Left renal cortex interstitium (tissue), 4 donors: ENCODE data around the gene PLXDC1. TPM values are rescaled to one million over a fixed set of nuclear protein-coding genes. Genes with fewer than 3 reads are reported as not detected.

Source experiments
- DNase-seq, 4 donors: peaks; one replicate each; pipeline ENCODE4 v3.0.0-alpha.2; 2013; ENCODE audit warnings: low read depth in 4 of 4, low spot score in 2 of 4, missing footprints in 1 of 4
- polyA plus RNA-seq, 4 donors: library from polyadenylated mRNA; unstranded; fragments of 120-200 nt; gene quantifications; one replicate each; pipeline ENCODE4 v1.2.1, GENCODE V29; 2013; ENCODE audit not compliant: insufficient read length in 4 of 4

Gene PLXDC1
- polyA plus RNA-seq, 4 donors = 5.5 to 8.8 (median 7.9) TPM

DNA sequence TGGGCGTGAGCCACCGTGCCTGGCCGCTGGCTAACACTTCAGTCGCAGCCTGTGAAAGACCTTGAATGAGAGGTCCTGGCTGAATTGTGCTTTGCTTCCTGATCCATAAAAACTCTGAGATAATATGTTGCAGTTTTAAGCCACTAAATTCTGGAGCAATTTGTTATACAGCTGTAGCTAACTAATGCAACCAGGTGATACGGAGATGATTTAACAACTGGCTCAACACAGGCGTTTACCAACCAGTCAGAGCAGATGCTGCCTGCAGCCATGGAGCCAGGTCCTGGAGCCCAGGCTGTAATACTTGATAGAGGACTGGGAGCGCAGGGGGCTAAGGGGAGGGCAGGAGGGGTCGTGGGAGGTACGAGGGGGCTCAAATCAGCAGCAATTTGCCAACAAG lies 50.9 kb downstream of the PLXDC1 start:
- DNase-seq = no peak

DNA sequence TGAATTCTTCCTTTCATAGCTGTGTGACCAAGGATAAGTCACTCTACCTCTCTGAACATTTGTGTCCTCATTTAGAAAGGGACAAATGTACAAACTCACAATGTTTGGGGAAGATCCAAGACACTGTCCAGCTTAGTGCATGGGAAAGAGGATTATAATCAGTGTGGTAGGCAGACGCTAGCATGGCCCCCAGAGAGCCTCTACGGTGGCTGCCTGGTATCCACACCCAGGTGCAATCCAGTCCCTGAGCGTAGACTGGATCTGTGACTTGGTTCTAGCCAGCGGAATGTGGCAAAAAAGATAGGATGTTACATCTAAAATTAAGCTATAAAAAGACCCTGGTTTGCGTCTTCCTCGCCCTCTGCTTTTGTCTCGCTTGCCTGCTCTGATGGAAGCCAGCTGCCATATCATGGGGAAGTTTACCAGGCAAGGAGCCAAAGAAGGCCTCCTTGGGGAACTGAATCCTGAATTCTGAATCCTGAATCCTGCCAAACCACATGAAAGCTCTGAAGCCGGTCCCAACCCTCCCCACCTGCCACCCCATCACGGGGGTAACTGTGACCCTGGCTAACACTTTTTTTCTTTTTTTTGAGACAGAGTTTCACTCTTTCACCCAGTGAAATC lies 51.7 kb downstream of the PLXDC1 start:
- peak; percentile 68 to 85 (median 70) for DNase-seq

DNA sequence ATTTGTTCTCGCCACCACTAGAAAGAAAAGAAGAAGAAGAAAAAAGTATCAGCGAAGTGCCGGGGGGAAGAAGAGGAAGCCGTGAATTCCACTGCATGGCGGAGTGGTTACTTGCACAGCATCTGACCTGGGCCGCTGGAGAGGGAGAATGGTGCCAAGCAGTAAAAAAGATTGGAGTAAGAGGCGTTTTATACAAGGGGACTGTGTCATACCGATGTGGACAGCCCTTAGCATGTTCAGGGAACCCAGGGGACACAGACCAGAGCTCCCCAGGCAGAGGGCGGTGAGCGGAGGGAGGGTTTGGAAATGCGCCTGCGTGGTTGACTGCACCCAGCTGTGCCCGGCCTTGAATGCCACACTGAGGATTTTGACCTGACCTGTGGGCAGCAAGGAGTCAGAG lies 52.8 kb downstream of the PLXDC1 start:
- DNase-seq = no peak

DNA sequence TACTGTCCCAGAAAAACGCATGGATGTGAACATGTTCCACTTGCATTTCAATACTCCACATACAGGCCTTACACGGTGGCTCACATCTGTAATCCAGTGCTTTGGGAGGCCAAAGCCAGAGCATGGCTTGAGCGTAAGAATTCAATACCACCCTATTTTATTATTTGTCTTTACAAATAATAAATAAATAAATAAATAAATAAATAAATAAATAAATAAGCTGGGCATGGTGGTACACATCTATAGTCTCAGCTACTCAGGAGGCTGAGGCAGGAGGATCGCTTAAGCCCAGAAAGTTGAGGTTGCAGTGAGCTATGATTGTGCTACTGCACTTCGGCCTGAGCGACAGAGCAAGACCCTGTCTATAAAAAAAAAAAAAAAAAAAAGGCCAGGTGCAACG lies 53.9 kb downstream of the PLXDC1 start:
- no peak for DNase-seq

DNA sequence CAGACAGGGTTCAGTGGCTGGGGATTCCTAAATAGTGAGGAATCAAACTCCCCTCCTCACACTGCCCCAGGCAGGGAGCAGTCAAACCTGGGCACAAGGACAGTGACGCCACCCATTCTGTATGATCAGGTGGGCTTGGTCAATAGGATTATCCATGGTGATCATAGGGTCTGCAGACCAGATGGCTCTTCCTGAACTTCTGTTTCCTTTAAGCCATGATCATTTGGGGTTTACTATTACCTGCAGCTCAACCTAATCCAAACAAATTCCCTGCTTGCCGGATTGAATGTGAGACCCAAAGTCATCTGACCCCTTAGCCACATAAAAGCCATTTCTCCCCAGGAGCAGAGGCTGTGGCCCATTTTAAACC lies 54.3 kb downstream of the PLXDC1 start:
- DNase-seq = no peak

DNA sequence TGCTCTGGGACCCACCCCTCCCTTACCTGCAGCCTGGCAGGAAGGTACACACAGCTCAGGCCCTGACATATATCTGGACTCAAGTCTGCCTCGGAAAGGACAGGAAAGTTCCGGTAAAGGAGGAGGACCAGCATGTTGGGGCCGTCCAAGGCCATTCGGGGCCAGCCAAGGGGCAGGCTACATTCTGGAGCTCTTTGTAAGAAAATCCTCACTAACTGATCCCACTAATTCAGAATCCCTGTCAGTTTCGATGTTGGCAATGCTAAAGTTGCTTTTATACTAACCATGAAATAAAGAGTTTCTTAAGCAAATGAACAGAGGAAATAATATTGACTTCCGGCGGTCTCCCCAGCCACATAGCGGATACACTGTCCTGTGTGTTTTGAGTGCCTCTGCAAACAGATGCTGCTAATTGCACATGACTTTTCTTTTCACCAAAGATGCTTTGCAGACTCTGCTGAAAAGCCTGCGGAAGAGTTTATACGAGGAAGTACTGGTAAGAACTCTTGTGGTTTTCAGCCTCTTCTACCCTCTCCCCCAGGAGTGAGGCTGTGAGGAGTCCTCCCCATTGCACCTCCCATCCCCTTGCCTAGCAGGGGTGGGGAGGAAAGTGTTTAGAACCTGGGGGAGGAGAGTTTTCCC lies 54.8 kb downstream of the PLXDC1 start:
- no peak for DNase-seq

DNA sequence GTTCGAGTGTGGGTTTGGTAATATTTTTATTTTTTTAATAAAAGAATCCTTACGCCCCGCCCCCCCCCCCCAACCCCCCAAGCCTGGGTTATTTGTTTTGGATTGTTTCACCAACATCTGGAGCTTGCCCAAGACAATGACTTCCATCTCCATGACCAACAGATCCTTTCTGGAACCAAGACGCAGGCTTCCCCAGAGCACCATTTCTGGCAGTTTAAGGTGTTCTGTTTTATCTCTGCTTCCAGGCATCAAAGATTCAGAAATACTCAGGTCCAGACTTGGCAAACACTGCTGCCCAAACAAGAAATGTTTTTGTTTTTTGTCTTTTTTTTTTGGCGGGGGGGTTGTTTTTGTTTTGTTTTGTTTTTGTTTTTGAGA lies 56.1 kb downstream of the PLXDC1 start:
- DNase-seq = no peak

DNA sequence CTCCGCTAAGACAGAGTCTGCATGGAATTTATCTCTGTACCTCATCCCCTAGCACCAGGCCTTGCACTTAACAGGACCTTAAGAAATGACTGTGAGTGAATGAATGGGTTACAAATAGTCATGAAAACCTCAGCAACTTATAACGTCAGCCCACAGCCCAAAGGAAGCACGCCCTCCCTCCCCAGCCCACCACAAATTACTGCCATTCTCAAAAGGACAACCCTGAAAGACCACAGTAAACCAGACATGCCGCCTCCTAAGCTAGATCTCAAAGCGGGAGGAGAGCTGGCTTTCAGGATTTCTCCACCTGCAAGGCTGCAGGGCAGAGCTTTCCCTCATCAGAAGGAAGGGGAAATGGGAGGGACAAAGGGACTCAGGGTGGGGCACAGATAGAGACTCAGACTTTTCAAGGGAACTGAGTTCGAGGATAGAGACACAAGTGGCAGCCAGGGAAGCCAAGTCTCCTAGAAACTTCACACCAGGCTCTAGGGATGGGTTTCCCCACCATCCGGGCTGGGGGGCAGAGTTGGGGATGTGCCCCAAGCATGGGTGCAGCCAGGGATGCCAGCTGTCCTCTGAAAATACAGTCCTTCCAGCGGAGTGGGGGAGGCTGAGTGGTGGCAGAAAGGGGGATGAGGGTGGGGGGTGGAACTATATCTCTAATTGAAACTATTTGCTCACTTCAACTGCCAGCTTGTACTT lies 56.7 kb downstream of the PLXDC1 start:
- no peak for DNase-seq

DNA sequence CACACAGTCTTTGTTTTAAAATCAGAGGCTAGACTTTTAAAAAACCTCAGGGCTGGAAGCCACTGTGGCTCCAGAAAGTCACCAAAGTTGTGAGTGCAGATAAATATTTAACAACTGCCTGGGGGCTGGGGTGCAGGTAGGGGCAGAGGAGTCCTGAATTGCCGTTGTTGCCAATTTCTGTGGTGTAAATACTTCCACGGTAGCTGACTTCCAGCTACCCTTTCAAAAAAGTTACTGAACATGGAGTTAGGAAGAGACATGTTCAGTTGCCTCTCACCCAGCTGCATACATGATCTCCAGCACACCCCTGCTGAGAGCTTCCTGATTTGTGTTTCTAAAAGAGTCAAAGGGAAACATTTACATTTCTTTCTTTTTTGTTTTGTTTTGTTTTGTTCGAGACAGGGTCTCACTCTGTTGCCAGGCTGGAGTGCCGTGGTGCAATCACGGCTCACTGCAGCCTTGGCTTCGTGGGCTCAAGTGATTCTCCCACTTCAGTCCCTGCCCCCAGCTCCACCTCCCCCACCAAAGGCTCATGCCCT lies 58.7 kb downstream of the PLXDC1 start:
- DNase-seq = no peak

DNA sequence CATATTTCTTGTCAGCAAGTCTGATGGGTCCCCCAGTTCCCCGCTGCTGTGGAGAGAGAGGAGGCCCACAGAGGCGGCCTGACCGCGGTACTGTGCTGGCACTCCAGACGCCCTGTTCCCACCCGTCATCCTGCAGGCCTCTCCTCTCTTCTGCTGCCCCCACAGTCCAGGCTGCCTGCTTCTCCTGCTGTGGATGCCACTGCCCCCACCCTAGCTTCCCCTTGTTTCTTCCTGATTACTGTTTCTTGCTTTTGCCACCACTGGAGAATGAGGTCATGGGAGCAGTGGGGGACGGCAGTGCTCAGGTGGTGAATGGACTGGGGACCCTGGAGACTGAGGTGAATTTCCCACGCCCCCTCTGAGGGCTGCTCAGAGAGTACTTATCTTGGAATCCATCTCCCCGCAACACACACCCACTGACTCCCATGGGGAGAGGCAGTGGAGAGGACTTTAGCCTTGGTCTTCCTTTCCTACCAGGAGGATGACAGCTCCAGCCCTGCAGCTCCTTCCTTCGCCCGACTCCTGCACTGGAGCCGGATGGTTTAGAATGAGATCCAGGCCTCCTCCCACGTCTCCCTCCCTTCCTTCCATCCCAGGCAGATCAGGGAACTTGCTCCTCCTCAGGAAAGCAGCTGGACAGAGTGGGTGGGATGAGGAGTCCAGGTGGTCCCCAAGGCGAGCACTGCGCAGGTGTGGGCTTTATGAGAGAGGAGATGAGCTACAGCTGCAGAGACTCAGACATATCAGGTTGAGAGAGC lies 60.4 kb downstream of the PLXDC1 start:
- no peak for DNase-seq

DNA sequence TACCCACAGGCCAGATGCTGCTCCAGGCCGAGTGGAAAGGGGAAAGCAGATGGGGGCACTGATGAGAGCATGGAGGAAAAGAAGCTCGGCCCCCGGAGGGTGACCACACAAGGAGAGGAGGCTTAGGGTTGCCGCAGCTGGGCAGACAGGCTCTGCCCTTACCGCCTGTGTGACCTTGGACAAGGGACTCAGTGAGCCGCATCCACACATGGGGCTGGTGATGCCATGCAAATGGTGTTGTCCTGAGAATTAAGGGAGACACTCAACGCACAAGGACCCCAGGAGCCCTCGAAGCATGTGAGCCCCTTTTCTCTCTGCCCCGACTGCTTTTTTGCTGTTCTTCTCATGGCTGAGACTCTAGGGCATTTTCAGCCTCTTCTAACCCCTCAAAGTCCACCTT lies 61.0 kb downstream of the PLXDC1 start:
- no peak for DNase-seq

DNA sequence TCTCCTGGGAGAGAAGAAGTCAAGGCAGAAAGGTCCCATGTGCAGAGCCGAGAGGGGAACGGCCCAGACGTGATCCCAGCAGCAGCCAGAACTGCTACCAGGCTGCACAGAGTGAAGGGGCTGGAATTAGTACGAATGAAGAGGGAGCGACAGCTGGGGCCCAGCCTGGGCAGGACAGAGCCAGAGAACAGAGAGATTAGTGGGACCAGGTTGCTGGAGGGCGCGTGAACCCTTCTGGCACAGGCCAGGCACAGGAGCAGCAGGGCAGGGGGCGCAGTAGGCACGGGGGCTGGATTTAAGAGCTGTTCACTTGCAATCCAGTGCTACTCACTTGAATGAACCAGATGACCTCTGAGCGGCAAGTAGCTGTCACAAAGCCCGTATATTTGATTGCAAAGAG lies 66.9 kb downstream of the PLXDC1 start:
- DNase-seq = no peak

DNA sequence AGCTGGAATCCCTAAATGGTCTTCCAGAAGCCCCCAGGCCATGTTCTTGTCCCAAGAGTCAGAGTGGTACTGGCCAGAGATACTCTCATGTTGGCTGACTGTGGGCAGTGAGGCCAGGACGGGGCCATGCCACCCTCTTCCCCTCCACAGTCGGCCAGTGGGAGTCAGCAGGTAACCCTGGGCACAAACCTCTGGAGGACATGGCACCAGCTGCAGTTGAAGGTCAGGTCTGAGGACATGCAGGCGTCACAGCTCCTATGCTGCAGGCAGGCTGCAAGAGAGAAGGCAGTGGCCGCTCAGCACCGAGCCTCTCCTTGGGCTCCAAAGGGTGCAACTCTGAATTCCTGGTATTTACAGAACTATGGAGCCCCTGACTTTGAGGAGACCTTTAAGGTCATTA lies 68.2 kb downstream of the PLXDC1 start:
- DNase-seq = no peak

DNA sequence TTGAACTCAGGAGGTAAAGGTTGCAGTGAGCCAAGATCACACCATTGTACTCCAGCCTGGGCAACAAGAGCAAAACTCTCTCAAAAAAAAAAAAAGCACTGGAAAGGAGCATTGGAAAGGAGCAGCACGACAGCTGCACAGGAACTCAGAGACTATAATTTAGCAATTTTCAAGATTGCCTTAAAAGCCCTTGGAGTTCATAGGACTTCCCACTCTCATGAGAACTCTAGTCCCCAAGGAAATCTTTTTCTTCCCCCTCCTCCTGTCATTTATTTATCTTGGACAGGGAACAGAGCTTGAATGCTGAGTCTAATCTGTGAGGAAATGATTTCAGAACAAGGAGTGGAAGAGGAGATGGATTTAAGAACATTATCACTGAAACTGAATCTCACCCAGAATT lies 69.0 kb downstream of the PLXDC1 start:
- peak in 1 of 4 donors; percentile 64 for DNase-seq

DNA sequence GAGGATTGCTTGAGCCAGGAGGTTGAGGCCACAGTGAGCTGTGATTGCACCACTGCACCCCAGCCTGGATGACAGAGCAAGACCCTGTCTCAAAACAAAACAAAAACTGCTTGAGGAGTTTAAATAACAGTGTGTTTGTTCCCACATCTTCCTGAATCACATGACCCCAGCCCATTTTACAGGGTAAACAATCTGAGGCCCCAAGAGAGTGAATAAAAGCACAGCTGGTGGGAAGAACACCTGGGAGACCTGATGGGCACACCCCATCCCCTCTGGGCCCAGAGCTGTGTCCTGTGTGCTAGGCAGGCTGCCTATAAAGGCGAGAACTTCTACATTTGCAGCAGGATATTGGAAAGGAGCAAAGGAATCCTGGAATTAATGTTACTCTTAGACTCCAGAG lies 69.6 kb downstream of the PLXDC1 start:
- DNase-seq = no peak

DNA sequence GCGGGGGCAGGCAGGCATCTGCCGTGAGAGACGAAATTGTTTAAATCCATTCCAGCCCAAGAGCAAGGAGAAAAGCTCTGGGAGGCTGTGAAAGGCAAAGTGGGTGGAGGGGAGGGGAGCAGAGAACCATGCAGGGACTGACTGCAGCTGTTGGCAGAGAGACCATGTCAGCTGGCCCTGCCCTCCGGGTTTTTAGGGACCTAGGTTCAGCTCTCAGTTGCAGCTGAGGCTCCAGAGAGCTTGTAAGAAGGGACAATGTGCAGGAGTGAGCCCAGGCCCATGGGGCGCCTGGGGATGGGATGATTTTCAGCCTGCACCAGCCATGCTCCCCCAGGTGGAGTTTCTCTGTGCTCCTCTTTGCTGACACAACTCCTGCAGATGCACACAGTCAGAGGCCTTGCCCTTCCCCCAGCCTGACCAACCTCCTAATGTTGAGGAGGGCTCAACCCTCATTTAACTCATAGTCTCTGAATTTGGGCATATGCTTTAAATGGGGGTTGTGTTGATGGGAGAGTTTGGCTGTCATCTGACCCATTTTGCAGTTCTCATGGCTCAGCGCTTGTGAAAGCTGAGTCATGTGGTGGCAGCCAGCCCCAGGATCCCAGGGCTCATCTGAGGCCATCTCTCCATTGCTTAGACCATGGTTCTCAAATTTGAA lies 70.9 kb downstream of the PLXDC1 start:
- no peak for DNase-seq

DNA sequence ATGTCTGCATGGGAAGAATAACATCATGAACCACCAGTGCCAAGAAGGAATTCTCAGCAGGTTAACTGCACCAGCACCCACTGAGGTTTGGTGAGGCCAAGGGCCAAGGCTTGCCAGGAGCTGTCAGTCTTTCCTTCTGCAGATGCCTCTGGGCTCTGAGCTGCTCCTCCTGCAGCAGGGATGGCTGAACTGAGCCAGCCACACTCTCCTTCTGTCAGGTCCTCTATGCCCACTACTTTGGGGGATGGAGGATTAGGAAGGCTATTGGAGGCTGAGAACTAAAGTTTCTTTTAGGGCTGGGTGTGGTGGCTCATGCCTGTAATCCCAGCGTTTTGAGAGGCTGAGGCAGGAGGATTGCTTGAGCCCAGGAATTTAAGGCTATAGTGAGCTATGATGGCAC lies 71.6 kb downstream of the PLXDC1 start:
- DNase-seq = no peak

DNA sequence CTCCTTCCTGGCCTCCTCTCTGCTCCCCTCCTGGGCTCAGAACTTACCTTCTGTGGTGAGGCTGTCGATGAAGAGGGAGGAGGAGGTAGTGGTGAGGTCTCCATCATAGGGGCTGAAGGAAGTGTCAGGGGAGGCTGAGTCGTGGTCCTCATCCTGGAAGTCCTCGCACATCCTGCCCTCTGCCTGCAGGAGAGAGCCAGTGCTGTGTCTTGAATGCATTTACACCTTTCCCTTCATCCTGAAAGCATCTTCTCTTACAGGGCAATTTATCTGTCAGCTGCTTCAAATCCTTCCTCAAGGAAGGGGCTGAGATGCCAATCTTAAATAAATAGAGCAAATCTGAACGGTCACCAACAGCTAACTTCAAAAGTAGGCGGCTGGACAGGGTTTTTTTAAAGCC lies 73.6 kb downstream of the PLXDC1 start:
- no peak for DNase-seq

DNA sequence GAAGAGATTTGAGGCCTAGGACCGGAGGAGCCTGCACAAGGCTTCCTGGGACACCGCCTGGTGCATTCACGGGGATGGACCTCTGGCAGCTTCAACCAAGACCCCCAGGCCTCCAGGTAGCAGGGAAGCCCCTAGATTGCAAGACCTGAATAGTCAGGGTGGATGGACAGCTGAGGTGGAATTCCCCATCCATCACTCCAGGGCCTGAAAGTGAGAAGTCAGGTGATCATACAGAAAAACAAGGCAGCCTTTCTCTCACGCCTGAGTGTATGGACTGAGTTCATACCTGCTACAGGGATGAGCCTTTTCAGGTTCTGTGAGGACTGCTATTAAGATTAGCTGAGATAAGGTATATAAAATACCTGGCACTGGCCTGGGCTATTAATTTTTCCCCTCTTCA lies 74.2 kb downstream of the PLXDC1 start:
- no peak for DNase-seq

DNA sequence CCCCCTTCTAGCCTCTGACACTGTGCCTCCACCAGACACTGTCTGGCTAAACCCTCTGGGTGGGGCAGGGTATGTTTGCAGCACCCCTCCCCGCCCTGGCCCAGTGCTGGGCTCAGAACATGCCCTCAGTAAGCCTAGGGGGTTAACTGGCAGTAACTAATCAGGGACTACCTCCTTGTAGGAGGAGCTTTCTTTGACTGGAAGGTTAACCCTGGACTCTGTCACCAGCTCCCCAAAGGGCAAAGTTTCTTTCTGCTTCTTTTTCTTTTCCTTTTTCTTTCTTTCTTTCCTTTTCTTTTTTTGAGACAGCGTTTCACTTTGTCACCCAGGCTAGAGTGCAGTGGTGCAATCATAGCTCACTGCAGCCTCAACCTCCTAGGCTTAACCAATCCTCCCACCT lies 76.8 kb downstream of the PLXDC1 start:
- DNase-seq = no peak

DNA sequence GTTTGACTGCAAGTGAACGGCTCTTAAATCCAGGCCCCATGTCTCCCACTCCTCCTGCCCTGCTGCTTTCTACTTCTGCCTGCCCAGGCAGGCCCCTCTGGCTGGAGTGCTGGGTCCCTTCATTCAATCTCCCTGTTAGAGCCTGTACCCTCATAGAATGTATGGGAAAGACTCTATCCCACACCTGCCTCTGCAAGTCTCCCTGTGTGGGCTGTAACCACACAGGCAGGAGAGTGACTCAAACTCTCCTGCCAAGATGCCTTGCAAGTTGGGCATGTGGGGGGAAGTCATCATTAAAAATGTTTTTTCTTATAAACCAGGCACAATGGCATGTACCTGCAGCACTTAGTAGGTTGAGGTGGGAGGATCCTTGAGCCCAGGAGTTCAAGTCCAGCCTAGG lies 77.5 kb downstream of the PLXDC1 start:
- DNase-seq = no peak
